NCI-H526 treated with DMSO at 0.1 percent for 48 hours (cell line): ENCODE results near the gene SELENON.

Experiments used
- DNase-seq: peaks from one replicate; lab custom pipeline; 2025; lab: John Stamatoyannopoulos, UW

SELENON gene

GRCh38 chr1:25770541-25771220, 29.3 kb upstream of the SELENON start:
- no peak for DNase-seq

GRCh38 chr1:25771221-25772114, 28.5 kb upstream of the SELENON start:
- DNase-seq = peak; percentile 12

GRCh38 chr1:25772164-25772563, 27.8 kb upstream of the SELENON start:
- no peak for DNase-seq

DNA sequence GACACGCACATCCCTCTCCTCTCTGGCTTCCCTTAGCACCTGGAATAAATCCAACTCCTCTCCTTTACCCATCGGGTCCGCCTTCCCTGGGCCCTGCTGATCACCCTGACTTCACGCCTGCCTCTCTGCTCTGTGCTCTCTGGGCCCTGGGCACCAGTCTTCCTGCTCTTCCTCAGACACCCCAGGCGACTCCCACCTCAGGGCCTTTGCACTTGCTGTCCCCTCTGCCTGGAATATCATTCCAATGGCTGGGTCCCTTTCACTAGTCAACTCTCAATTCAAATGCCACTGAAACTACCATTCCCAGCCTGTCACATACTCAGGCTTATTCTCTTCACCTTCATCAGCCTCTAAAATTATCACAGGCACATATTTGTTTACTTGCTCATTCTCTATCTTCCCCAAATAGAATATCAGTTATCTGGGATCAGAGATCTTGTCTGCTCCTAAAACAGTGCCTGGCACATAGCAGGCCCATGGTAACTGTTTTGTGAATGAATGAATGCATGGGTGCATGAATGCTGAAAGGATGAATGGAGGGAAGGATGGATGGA, 27.2 kb upstream of the SELENON start:
- DNase-seq = no peak

DNA sequence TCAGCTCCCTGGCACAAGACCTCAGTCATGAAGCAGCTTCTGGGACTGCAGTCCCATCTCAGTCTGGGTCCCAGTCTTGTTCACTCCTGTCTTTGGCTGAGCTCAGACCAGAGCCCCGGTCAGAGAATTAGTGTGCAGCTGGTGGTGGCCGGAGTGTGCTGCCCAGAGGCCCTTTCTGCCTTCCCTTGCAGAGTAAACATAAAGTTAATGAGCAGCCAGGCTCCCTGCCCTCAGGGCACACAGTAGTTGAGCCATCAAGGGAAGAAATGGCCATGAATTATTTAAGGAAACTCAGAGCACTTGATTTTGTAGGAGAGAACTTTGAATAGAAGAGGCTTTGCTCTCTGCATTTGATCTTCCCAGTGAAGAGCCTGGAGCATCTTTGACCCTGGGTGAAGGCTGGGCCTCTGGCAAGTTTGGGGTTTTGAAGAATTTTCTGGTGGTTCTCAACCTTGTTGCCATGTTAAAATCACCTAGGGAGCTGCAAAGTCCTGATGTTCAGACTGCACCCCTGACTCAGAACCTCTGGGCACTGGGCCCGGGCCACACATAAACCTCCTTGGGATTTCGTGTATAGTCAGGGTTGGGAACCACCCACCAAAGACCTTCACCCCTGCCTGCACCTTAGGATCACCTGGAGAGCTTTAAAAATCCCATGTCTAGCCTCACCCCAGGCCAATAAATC, 26.4 kb upstream of the SELENON start:
- DNase-seq = no peak

GRCh38 chr1:25774206-25774803, 25.7 kb upstream of the SELENON start:
- no peak for DNase-seq

- no peak for DNase-seq
Measured at GRCh38 chr1:25774921-25775771, 24.8 kb upstream of the SELENON start.

GRCh38 chr1:25779388-25779787, 20.6 kb upstream of the SELENON start:
- DNase-seq = no peak

DNA sequence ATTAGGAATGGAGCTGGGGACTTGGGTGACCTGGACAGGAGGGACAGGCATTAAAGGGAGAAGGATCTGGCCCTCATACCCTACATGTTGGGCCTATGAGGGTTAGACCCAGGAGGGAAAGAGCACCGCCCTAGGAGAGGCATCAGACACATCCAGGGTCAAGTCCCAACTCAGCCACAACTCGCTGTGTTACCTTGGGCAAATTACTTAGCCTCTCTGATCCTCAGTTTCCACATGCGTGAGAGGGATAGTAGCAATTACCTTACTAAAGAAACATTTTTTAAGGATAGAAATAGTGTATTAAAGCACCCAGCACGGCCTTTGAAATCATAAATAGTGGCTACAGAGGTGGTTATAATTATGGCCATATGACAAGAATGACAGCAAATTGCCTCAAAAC, 20.1 kb upstream of the SELENON start:
- no peak for DNase-seq

GRCh38 chr1:25780318-25781129, 19.5 kb upstream of the SELENON start:
- no peak for DNase-seq

DNA sequence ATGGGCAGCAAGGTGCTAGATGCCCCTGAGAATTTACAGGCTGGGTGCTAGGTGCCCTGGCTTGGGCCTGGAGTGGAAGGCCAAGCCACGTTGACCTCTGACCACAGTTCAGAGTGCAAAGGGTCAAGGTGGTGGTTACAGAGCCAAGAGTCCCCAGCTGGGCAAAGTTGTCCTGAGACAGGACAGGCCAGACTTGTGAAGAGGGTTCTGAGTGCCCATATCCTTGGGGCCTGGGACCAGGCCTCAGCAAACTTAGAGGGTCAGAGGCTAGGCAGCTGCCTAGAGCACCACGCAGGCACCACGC, 18.9 kb upstream of the SELENON start:
- DNase-seq = no peak

DNA sequence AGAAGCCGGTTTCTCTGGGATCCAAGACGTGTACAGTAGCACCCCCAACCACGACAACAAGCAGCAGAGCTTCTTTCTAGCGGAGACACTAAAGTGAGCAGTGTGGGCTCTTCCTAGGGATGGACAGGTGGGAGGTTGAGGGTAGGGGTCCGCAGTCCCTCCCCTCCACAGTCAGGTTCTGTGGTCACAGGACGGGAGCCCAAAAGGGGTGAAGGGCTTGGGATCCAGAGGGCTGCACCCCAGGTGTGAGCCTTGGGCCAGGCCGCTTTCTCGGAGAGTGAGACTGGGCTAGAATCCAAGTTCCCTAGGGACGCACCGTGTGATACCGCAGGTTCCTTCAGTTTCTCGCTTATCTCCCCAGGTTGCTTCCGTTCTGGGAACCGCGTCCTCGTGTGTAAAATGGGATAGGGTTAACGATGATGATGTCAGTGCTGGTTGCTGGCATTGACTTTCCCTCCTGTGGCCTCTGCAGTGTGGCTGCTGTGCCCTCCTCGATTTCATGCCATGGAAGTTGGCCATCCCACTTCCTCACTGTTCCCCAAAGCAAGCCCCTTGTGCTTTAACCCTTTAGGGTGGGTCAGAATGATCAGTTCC, 17.3 kb upstream of the SELENON start:
- DNase-seq = no peak

DNA sequence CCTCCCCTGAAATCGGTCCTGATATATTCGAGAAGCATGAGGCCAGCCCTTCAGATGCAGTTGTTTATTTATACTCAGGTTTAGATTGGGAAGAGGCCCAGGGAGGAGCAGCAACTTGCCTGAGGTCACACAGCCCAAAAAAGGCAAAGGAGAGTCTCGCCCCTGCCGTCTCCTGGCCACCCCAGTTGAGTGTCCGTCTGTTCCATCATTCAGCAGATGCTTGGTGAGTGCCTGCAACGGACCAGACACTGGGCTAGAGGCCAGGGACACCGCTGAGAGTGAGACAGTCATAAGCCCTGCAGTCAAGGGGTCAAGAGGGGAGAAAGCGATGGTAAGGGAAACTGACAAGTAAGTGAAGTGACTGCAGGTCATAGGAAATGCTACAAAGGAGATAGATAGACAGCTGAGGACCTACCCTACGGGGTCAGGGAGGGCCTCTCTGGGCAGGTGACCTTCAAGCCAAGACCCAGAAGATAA, 15.4 kb upstream of the SELENON start:
- DNase-seq = no peak

DNA sequence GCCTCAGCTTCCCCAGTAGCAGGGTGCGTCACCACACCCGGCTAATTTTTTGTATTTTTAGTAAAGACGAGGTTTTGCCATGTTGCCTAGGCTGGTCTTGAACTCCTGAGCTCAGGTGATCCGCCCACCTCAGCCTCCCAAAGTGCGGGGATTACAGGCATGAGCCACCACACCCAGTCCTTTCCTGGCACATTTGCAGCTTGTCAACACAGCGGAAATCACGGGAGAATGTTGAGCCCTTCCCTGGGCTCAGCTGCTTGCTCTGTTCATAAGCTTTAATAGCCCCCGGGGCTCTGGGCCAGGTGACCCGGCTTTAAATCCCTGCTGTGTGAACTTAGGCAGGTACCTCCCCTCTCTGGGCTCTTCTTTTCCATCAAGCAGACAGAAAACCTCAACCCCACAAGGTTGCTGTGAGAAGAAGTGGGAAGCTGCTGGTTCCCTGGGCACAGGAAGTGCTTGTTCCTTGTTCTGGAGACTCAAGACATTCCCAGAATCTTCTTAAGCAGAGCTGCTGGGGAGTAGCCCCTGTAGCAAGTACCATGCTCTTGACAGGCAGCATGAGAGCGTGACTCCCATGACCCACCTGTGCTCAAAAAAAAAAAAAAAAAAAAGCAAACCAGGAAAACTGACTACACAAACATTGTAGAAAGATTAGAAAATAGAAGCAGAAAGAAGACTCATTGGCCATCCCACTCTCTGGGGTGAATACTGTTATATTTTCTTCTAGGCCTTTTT, 14.5 kb upstream of the SELENON start:
- DNase-seq = no peak

GRCh38 chr1:25786887-25787759, 12.9 kb upstream of the SELENON start:
- no peak for DNase-seq

DNA sequence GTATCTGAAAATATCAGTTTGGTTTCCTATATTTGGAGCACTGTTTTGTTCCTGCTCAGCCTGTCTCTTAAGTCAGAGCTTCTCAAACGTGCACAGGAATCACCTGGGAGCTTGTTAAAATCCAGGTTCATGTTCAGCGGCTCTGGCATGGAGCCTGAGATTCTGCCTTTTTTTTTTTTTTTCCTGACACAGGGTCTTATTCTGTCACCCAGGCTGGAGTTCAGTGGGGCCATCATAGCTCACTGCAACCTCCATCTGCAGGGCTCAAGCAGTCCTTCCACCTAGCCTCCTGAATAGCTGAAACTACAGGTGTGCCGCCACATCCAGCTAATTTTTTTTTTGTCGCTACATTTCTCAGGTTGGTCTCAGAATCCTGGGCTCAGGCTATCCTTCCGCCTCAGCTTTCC, 12.2 kb upstream of the SELENON start:
- DNase-seq = no peak

- DNase-seq = no peak
Measured at GRCh38 chr1:25790472-25790871, 9.5 kb upstream of the SELENON start.

DNA sequence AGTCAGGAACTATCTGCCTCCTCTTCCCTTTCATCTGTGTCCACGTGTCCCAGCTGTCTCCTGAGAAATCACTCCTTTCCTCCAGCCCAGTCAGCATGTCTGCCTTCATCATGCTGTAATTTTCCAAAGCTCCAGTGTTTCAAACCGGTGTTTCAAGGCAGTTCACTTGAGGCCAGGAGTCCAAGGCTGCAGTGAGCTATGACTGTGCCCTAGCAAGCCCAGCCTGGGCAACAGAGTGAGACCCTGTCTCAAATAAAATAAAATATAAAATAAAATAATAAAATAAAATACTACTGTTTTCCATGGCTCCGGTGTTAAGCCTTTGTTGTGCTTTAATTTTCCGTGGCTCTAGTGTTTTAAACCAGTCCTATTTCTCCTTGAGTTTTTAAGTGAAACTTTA, 7.9 kb upstream of the SELENON start:
- DNase-seq = no peak
